Colon (tissue), 2 donors: ENCODE results near the gene MBD3L2B.
A peak's percentile ranks its signal among the peaks of the same experiment; 100 is the strongest.

Experiments
- FAIRE-seq: peaks from 2 replicates; lab custom pipeline; 2012; peaks lifted over from hg19 to GRCh38; lab: Jason Lieb, UNC
- donor health status: control.
- donor health status: control.

The MBD3L2B gene

DNA sequence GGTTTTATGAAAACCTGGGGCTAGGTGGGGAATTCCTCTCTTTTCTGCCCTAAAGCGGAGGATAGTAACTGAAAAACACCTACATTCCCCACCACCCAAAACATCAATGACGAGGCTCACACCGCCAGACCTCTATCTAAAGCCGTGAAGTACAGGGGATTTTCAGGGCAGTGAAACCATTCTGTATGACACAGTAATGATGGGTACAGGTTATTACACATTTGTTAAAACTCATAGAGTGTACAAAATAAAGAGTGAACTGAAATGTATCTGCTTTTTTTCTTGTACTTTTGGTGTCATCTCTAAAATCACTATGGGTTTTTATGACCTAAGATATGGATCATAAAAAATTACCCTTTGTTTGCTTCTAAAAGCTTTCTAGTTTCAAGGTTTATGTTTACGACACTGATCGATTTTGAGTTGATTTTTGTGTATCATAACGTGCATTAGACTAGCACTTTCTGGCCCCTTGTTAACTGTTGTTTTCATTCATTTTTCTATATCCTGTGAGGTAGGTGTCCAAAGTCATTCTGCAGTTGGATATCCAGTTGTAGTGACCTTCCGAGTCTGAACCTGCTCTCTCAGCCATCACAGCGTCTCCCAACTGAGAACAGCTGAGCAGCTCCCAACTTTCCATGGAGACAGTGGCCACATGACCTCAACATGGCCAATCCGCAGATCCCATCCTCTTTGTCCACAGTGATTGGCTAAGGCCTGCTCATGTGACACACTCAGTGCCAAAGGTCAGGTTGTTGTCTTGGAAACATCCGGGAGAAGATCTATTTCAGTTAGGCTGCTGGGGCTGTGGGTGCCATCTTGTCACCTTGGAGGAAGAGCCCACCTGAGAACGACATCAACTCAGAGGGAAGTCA, 10.3 kb downstream of the MBD3L2B start:
- FAIRE-seq = no peak

DNA sequence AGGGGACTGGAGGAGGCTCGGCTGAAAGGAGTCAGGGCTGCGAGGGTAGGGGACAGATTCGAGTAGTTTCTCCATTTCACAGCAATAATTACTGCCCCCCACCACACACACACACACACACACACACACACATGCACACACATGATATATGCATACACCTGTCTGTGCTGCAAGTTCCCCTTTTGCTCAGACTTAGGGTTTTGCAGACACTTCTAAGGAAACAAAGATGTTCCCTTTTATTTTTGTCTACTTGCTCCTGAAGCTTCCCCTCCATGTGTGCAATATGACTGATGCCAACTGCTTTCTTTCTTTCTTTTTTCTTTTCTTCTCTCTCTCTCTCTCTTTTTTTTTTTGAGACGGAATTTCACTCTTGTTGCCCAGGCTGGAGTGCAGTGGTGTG, 13.4 kb downstream of the MBD3L2B start:
- no peak for FAIRE-seq

DNA sequence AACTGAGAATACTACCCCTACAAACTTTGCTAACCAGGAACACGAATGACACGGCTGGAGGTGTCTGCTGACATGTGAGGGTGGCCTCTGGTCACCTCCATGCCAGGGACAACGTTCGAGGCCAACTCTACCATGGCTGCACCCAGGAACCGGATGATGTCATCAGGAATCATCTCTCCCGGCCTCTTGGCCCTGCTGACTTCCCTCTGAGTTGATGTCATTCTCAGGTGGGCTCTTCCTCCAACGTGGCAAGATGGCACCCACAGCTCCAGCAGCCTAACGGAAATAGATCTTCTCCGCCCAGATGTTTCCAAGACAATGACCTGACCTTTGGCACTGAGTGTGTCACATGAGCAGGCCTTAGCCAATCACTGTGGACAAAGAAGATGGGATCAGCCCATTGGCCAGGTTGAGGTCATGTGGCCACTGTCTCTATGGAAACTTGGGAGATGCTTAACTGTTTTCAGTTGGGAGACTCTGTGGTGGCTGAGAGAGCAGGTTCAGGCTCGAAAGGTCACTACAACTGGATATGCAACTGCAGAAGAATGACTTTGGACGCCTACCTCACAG, 15.0 kb downstream of the MBD3L2B start:
- no peak for FAIRE-seq

- FAIRE-seq = peak; percentile 62
Observed at GRCh38 chr19:7004313-7004931, 16.8 kb downstream of the MBD3L2B start.

GRCh38 chr19:7000816-7001215, 20.4 kb downstream of the MBD3L2B start:
- no peak for FAIRE-seq

- no peak for FAIRE-seq
Observed at GRCh38 chr19:7000333-7000732, 20.9 kb downstream of the MBD3L2B start.

GRCh38 chr19:6999933-7000332, 21.3 kb downstream of the MBD3L2B start:
- FAIRE-seq = no peak

GRCh38 chr19:6997679-6998445, 23.4 kb downstream of the MBD3L2B start:
- no peak for FAIRE-seq

GRCh38 chr19:6996810-6997209, 24.4 kb downstream of the MBD3L2B start:
- FAIRE-seq = no peak

- no peak for FAIRE-seq
Observed at GRCh38 chr19:6995054-6995453, 26.2 kb downstream of the MBD3L2B start.

- no peak for FAIRE-seq
Observed at GRCh38 chr19:6988257-6988656, 33.0 kb downstream of the MBD3L2B start.

GRCh38 chr19:6987850-6988249, 33.4 kb downstream of the MBD3L2B start:
- no peak for FAIRE-seq

- FAIRE-seq = no peak
Observed at GRCh38 chr19:6983448-6983847, 37.8 kb downstream of the MBD3L2B start.

DNA sequence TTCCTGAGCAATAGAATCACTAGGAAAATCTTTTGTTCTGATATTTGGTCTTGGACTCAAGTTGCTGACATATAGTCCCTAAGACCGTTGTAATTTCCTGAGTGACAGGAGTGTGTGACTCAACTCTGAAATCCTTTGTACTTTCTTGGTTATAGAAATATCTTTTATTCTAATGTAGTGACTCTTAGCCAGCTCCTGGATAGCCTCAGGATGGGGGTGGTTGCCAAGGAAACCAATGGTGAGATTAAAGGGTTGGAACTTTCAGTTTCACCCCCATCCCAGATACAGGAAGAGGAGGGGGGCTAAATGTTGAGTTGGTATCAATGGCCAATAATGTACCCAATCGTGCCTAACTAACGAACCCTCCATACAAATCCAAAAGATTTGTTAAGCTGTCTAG, 41.8 kb downstream of the MBD3L2B start:
- no peak for FAIRE-seq

DNA sequence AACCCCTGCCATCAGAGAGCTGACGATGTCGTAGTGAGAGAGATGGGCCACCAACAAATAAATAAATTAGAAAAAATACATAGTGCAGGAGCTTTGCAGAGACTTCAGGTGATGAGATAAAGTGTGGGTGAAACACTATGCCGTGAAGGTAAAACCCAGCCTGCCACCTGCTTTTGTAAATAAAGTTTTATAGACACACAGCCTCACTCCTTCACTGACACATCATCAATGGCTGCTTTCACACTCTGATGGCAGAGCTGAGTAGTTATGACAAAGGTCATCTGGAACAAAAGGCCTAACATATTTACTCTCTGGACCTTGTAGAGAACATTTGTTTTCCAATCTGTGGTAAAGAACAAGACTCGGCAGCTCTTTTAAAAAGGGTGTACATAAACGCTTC, 45.0 kb downstream of the MBD3L2B start:
- FAIRE-seq = no peak

GRCh38 chr19:6971366-6971765, 49.9 kb downstream of the MBD3L2B start:
- no peak for FAIRE-seq

GRCh38 chr19:6970443-6970842, 50.8 kb downstream of the MBD3L2B start:
- FAIRE-seq = no peak

- FAIRE-seq = no peak
Observed at GRCh38 chr19:6970021-6970420, 51.2 kb downstream of the MBD3L2B start.

DNA sequence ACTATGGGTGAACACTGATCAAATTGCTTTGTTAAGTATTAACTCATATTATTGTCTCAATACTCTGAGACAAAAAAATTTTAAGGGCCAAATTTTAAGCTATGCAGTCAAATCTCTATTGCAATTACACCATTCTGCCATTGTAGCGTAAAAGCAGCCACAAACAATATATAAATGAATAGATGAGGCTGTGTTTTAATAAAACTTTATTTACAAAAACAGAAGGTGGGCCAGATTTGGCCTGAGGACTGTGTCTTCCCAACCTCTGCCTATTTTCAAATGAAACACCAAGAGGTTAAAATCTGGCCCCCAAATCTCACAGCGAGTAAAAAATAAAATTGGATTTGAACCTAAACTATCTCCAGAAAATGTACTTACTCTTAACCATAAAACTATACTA, 51.7 kb downstream of the MBD3L2B start:
- no peak for FAIRE-seq
